OCI-LY7 (cell line): ENCODE data around the gene SMURF1.

Experiments
- EZH2phosphoT487 ChIP-seq: fragments of 200-600 bp; sonication (generic); IDR thresholded peaks from 2 replicates; pipeline ENCODE4 v1.6.1; 2018; ENCODE audit warnings: low read depth, borderline replicate concordance, mild to moderate bottlenecking, mixed run types, antibody characterized with exemption, low read length, moderate library complexity, mixed read lengths
- TF ChIP-seq, protein P1 (sequence below): fragments of 200-600 bp; sonication (generic); conservative IDR thresholded peaks from 2 replicates; pipeline ENCODE4 v1.5.1; 2014; ENCODE audit warnings: mild to moderate bottlenecking, antibody characterized with exemption, low read length, moderate library complexity, mixed read lengths

DNA sequence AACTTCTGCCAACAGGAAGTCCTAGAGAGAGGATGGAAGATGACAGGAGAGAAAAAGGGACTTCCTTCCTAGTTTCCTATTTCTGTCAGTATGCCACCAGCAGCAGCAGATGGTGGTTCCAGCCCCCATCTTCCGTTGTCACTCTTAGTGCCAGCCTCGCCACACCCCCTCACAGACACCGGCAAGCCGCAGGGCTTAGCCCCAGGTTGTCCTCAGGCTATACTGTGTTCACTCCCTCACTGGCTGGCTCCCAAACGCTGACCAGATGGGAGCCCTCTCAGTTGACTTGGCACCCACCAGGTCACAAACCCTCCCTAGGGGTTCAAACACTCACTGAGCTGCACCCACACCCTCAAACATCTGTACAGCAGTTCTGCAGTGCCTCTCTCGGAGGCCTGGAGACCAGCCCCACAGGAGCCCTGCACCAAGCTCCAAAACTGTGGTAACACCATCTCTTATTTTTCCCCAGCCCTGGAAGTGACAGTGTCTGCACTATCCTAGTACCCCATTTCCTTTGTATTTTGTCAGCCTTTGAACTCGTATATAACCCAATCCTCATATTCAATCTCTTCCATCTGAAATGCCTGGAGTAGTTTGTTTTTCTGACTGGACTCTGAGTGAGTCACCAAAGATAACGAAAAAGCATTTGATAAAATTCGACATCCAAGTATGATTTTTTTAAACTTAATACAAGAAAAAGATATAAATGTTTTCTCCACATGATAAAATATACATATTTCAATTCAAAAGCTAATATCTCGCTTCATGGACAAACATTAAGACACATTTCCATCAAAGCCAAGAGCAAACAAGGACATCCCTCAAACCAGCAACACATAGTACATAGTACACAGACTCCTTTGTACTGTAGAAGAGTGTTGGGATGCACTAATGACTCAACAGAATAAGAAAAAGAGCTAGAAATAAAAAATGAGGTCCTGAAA is 34.5 kb downstream of the SMURF1 start:
- TF ChIP-seq, protein P1, sequence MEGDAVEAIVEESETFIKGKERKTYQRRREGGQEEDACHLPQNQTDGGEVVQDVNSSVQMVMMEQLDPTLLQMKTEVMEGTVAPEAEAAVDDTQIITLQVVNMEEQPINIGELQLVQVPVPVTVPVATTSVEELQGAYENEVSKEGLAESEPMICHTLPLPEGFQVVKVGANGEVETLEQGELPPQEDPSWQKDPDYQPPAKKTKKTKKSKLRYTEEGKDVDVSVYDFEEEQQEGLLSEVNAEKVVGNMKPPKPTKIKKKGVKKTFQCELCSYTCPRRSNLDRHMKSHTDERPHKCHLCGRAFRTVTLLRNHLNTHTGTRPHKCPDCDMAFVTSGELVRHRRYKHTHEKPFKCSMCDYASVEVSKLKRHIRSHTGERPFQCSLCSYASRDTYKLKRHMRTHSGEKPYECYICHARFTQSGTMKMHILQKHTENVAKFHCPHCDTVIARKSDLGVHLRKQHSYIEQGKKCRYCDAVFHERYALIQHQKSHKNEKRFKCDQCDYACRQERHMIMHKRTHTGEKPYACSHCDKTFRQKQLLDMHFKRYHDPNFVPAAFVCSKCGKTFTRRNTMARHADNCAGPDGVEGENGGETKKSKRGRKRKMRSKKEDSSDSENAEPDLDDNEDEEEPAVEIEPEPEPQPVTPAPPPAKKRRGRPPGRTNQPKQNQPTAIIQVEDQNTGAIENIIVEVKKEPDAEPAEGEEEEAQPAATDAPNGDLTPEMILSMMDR, result no peak
- TF ChIP-seq EZH2phosphoT487, result no peak
